MCF 10A (cell line): ENCODE data around the gene DKK2. TPM values are rescaled to one million over a fixed set of nuclear protein-coding genes. Genes with fewer than 3 reads are reported as not detected.

Source experiments
- Bru-seq: library from RNA; stranded (reverse); fragments of 400-500 nt; gene quantifications from one replicate; lab custom pipeline; 2021; lab: Mats Ljungman, UMichigan
- BruChase-seq, 2 experiments: library from RNA; stranded (reverse); fragments of 400-500 nt; gene quantifications; one replicate each; lab custom pipeline; 2021; lab: Mats Ljungman, UMichigan
- BruUV-seq: library from RNA; stranded (reverse); fragments of 400-500 nt; replicated peaks from 2 replicates; lab custom pipeline; 2021; lab: Mats Ljungman, UMichigan
- CTCF ChIA-PET: fragments of 300-600 bp; sonication (Branson Sonifier 250); formaldehyde crosslinking; extraction: SDS; loops from one replicate; lab custom pipeline; 2021; ENCODE audit warnings: antibody characterized with exemption, inconsistent platforms; lab: Yijun Ruan, JAX
- POLR2A ChIA-PET: fragments of 300-600, 350-650 bp; sonication (Branson Sonifier 250); formaldehyde crosslinking; extraction: SDS; loops from one replicate; lab custom pipeline; 2020; ENCODE audit warnings: antibody characterized with exemption, inconsistent platforms; lab: Yijun Ruan, JAX
- DNase-seq: peaks from one replicate; pipeline ENCODE4 v3.0.0-alpha.2; 2018; ENCODE audit not compliant: unreplicated experiment
- H3K27ac Mint-ChIP-seq: one replicate; pipeline ENCODE4 v1.8.0; 2022; ENCODE audit warnings: mild to moderate bottlenecking, low read depth, mixed read lengths; ENCODE audit not compliant: unreplicated experiment
- H3K27me3 Mint-ChIP-seq: one replicate; pipeline ENCODE4 v1.8.0; 2022; ENCODE audit warnings: mixed read lengths; ENCODE audit not compliant: insufficient read depth, unreplicated experiment
- H3K36me3 Mint-ChIP-seq: one replicate; pipeline ENCODE4 v1.8.0; 2022; ENCODE audit warnings: mild to moderate bottlenecking, moderate library complexity, mixed read lengths; ENCODE audit not compliant: insufficient read depth, unreplicated experiment
- H3K4me1 Mint-ChIP-seq: one replicate; pipeline ENCODE4 v1.8.0; 2022; ENCODE audit warnings: mixed read lengths; ENCODE audit not compliant: insufficient read depth, unreplicated experiment
- H3K4me3 Mint-ChIP-seq: one replicate; pipeline ENCODE4 v1.8.0; 2022; ENCODE audit warnings: mild to moderate bottlenecking, moderate library complexity, mixed read lengths; ENCODE audit not compliant: unreplicated experiment
- H3K9me3 Mint-ChIP-seq: one replicate; pipeline ENCODE4 v1.8.0; 2022; ENCODE audit warnings: mixed read lengths; ENCODE audit not compliant: unreplicated experiment
- intact Hi-C: fragments of 100-400 bp; cut with micrococcal nuclease; formaldehyde crosslinking; loops from 2 replicates; pipeline ENCODE4 v1.14.1; 2022
- long read RNA-seq: library from polyadenylated mRNA; stranded (forward); transcript quantifications from one replicate; pipeline ENCODE4 v2.0.0, GENCODE V29; 2022
- total RNA-seq: library from RNA; stranded (reverse); gene quantifications from 2 replicates; pipeline ENCODE4 v1.2.3, GENCODE V29; 2022
- TF ChIP-seq, protein P1 (sequence below): fragments of 200-600 bp; IDR thresholded peaks from one replicate; pipeline ENCODE4 v1.8.0; 2022; ENCODE audit warnings: antibody characterized with exemption, mild to moderate bottlenecking; ENCODE audit not compliant: unreplicated experiment

The DKK2 gene, protein sequence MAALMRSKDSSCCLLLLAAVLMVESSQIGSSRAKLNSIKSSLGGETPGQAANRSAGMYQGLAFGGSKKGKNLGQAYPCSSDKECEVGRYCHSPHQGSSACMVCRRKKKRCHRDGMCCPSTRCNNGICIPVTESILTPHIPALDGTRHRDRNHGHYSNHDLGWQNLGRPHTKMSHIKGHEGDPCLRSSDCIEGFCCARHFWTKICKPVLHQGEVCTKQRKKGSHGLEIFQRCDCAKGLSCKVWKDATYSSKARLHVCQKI
- total RNA-seq (0.07 and 0.30 TPM in 2 replicates), Bru-seq, nascent RNA (percentile 13 among the genes with signal in this experiment), BruChase-seq, experiment 1, labeled RNA remaining after a 6-hour chase (percentile 12 among the genes with signal in this experiment), BruChase-seq, experiment 2, labeled RNA remaining after a 2-hour chase (percentile 13 among the genes with signal in this experiment)
- long read RNA-seq, partial matches to known transcripts, result 0 of 1 reads
- long read RNA-seq, other reads (novel, unspliced or antisense), result 0 of 1 reads

DNA sequence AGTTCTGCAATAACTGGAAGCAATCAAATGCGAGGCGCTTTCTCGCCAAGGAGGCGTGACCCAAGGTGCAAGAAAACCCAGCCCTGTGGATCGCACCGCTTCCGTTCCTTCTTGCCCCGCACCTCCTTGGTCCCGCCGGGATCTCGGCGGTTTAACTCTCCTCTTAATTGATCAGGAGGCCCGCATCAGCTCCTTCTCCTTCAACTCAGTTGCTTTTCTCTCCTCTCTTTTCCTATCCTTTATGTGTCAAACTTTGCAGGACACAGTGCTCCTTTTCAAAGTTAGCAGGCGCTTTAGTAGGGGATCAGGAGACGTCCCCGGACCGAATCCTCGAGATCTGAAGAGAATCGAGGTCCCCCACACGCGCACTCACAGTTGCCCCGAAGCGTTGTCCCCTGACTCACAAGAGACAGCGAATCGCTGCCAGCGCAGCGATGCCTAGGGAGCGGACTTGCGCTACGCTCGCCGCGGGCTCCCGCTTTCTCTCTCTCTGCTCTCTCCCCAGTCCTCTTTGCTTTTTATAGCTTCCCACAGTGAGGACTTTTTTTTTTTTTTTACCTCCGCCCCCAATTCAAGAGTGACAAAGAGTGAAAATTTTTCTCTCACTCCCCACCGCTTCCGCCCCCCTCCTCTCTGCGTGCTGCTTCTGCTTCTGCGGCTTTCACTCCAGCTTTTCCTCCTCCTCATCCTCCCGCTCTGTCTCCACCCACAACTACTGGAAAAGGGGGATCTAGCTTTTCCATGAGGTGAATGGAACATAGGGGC, at the start of gene DKK2:
TSS of gene DKK2 (minus strand) at position 495 of the 765 bp plus-strand sequence. CDS start 722 bp downstream, outside the sequence.
- Mint-ChIP-seq H3K4me3 (peak within 1 kb of the TSS; percentile 91), H3K9me3 (no peaks in the 10 kb centered on the region), H3K27me3 (peaks cover 49% of the 10 kb centered on the region), H3K27ac (no peak within 1 kb of the TSS), H3K36me3 (no peaks in the 10 kb centered on the region), H3K4me1 (peaks cover 24% of the 10 kb centered on the region)
- TF ChIP-seq, protein P1, sequence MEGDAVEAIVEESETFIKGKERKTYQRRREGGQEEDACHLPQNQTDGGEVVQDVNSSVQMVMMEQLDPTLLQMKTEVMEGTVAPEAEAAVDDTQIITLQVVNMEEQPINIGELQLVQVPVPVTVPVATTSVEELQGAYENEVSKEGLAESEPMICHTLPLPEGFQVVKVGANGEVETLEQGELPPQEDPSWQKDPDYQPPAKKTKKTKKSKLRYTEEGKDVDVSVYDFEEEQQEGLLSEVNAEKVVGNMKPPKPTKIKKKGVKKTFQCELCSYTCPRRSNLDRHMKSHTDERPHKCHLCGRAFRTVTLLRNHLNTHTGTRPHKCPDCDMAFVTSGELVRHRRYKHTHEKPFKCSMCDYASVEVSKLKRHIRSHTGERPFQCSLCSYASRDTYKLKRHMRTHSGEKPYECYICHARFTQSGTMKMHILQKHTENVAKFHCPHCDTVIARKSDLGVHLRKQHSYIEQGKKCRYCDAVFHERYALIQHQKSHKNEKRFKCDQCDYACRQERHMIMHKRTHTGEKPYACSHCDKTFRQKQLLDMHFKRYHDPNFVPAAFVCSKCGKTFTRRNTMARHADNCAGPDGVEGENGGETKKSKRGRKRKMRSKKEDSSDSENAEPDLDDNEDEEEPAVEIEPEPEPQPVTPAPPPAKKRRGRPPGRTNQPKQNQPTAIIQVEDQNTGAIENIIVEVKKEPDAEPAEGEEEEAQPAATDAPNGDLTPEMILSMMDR, result no peak
- peak; percentile 65 for DNase-seq
- ChIA-PET POLR2A (interaction anchor here (0.7 to 1.4 kb wide), 3 partner anchors 10 to 154 kb away, joined by 3 to 5 read pairs (median 4); no protein-coding TSS in a partner anchor), CTCF (interaction anchor here (0.6 to 1.5 kb wide), 11 partner anchors 12 to 285 kb away, joined by 3 to 5 read pairs (median 3); no protein-coding TSS in a partner anchor)
- no TSS peak for BruUV-seq
- intact Hi-C loops, result loop anchor here (2.0 to 5.0 kb wide), 2 partner anchors 147 to 481 kb away; no protein-coding TSS in a partner anchor

DNA sequence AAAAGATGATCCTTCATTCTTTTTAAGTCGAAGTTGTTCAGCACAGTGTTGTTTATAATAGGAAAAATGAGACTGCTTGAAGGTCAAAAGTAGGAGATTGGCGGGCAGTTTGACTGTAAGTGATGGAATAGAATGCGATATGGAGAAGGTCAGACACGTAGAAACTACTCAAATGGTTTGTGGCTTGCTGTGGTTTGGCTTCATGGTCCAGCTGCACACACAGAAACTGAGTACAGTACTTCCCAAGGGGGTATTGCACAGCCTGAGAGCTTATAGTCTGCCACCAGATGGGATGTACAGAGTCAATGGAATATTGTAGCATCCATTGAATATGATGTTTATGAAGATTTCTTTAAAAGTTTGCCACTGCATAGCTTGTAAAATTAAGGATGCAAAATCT, 41.1 kb upstream of the DKK2 start:
- H3K4me1 Mint-ChIP-seq, result no peaks in the 10 kb centered on the region
- H3K9me3 Mint-ChIP-seq, result no peaks in the 10 kb centered on the region
- intact Hi-C loops, result no loop called here
- no TSS peak for BruUV-seq
- ChIA-PET CTCF (interaction anchor here (0.7 kb wide), 2 partner anchors 79 to 359 kb away, joined by 3 to 4 read pairs; no protein-coding TSS in a partner anchor), POLR2A (interaction anchor here (0.7 kb wide), 1 partner anchor 192 kb away, joined by 4 read pairs; no protein-coding TSS in a partner anchor)
- H3K27me3 Mint-ChIP-seq, result no peaks in the 10 kb centered on the region
- TF ChIP-seq, protein P1, result no peak
- H3K27ac Mint-ChIP-seq, result no peak overlapping the region
- DNase-seq, result no peak
- H3K4me3 Mint-ChIP-seq, result no peak overlapping the region
- peaks cover 6% of the 10 kb centered on the region for H3K36me3 Mint-ChIP-seq

DNA sequence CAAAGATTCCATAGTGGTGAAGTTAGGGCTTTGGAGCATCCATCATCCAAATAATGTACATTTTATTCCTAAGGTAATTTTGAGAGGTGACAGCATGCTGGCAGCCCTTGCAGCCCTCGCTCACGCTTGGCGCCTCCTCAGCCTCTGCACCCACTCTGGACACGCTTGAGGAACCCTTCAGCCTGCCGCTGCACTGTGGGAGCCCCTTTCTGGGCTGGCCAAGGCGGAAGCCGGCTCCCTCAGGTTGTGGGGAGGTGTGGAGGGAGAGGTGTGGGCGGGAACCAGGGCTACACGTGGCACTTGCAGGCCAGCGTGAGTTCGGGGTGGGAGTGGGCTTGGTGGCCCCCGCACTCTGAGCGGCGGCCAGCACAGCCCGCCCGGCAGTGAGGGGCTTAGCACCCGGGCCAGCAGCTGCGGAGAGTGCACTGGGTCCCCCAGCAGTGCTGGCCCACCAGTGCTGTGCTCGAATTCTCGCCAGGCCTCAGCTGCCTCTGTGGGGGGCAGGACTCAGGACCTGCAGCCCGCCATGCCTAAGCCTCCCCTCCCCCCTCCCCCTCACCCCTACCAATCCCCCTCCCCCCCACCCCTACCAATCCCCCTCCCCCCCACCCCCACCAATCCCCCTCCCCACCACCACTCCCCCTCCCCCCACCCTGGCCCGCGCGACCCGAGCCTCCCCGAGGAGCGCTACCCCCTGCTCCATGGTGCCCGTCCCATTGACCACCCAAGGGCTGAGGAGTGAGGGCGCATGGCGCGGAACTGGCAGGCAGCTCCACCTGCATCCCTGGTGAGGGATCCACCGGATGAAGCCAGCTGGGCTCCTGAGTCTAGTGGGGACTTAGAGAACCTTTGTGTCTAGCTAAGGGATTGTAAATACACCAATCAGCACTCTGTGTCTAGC, 37.0 kb upstream of the DKK2 start:
- Mint-ChIP-seq H3K27ac (no peak overlapping the region), H3K4me1 (peaks cover 14% of the 10 kb centered on the region), H3K4me3 (no peak overlapping the region), H3K9me3 (no peaks in the 10 kb centered on the region), H3K36me3 (peaks cover 6% of the 10 kb centered on the region), H3K27me3 (no peaks in the 10 kb centered on the region)
- BruUV-seq, result no TSS peak
- TF ChIP-seq, protein P1, result no peak
- POLR2A ChIA-PET, result no interaction called here
- no peak for DNase-seq
- CTCF ChIA-PET, result interaction anchor here (1.0 to 1.6 kb wide), 2 partner anchors 22 to 37 kb away, joined by 3 read pairs; partner anchors contain the start of gene DKK2
- intact Hi-C loops, result no loop called here
